IPS DF 4.7 (cell line): ENCODE measurements around the gene FOXO1.

Source experiments
- DNase-seq: peaks from one replicate; pipeline ENCODE4 v3.0.0-alpha.2; 2013; ENCODE audit warnings: low spot score; ENCODE audit errors: extremely low read depth

The FOXO1 gene

DNA sequence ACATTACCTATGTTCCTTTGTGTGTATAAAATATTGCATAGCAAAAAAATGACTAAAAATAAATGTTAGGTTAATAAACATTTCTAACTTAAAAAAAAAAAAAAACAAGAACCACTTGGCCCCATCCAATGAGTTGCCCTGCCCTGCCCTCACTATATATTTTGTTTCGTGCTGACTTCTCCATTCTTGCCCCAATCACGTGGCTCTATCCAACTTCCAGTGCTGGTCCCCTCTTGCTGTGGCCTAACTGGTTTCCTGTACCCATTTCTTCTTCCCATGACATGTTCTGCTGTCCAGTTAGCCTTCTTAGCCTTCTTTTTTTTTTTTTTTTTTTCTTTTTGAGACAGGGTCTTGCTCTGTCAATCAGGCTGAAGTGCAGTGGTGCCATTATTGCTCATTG lies 151.6 kb downstream of the FOXO1 start:
- no peak for DNase-seq

DNA sequence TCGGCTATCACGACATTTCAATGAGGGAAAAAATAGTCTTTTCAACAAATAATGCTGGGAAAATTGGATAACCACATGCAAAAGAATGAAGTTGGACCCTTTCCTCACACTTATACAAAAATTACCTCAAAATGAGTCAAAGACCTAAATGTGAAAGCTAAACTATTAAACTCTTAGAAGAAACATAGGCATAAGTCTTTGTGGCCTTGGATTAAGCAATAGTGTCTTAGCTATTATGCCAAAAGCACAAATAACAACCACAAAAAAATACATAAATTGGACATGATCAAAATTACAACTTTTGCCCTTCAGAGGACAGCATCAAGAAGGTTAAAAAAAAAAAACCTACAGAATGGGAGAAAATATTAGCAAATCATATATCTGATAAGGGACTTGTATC lies 156.6 kb downstream of the FOXO1 start:
- DNase-seq = no peak

DNA sequence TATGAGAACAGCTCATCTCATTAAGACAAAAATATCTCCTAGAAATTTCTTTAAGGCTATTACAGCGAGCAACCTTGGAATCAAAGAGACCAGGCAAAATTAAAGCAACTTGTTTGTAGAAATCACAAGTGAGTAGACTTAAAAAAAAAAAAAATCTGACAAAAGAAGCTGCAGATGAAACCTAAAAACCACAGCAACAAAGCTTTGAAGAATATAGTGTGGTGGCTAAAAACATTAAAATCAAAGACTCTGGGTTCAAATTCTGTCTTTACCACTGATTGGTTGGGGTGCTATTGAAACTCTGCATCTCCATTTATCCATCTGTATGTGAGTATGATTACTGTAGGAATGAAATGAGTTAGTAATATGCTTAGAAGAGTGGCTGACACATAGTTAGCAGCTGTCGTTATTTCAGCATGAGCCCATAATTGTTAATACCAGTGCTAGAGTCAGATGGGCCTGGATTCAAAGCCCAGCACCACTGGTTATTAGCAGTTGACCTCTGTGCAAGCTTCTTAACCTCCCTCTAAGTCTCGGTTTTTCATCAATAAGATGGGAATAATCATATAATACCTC lies 157.6 kb downstream of the FOXO1 start:
- no peak for DNase-seq

- DNase-seq = no peak
These were observed 158.3 kb downstream of the FOXO1 start for GRCh38 chr13:40508127-40508526.

GRCh38 chr13:40506592-40507446 lies 159.6 kb downstream of the FOXO1 start:
- DNase-seq = no peak
